ENCODE results near the gene PCNT.

GRCh38 chr21:46425041-46425440 is 101.1 kb downstream of the PCNT start:
- TF ChIP-seq CTCF (IDR thresholded peaks at IDR 0.05) (no peak), POLR2A (IDR thresholded peaks at IDR 0.05) (no peak)

Measured in breast epithelium (tissue), 3 donors.